ENCODE data around the gene COL18A1. TPM values are rescaled to one million over a fixed set of nuclear protein-coding genes. Genes with fewer than 3 reads are reported as not detected.
A peak's percentile ranks its signal among the peaks of the same experiment; 100 is the strongest.

The COL18A1 gene
- total and polyA plus RNA-seq, 9 of the 15 experiments (the other 6 are each of a cell fraction or from before 2014, with no cell fraction given), result 0.14 to 16.4 (median 2.0) TPM

DNA sequence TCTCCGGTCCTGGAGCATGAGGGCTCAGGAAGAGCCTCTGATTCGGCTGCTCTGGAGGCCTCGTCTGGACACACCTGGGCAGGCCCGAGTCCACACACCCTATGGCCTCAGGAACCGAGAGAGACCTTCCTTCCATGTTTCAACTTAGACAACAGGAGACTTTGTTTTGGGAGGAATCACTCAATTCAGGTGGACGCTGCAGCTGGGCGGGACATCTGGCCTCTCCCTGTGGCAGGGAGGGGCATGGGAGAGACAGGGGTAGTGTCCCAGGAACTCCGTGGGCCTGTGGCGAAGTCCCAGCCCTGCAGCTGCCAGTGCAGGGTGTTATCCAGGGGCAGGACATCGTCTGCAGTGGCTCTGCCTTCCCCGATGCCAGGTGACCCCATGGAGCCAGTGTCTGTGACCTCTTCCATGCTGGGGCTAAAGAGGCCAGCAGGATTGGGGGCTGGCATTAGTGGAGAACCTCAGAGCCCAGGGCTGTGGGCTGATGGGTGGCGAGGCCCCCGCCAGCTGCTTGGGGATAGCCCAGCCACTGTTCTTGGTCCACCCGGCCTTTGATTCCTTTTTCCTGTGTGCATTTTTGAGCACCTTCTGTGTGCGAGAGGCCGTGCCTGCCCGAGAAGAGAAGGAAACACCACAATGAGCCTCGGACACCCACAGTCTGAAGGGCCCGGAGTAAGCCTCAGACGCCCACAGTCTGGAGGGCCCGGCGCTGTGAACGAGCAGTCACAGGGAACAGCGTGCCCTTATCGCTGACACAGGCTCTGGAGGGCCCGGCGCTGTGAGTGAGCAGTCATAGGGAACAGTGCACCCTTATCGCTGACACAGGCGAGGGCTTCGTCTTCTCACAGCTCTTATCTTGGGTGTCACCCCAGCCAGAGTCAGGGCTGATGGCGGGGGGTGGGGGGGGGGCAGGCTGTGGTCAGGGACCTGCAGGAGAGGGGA, 6.2 kb downstream of the COL18A1 start (continued):
- no peak; the same call in 1 of the 2 replicates for TF ChIP-seq ZC3H4 (CRISPR knock-in tag; IDR thresholded peaks at IDR 0.05; ENCODE audit: borderline replicate concordance)
- peak in 1 of 2 experiments; percentile 87; a peak in 2 of 4 replicates for TF ChIP-seq HDAC1 (IDR thresholded peaks at IDR 0.05)
- peak; percentile 94 for TF ChIP-seq RUNX1 (IDR thresholded peaks at IDR 0.05; ENCODE audit: low read depth)
- TF ChIP-seq ZNF282 (CRISPR knock-in tag; IDR thresholded peaks at IDR 0.05), result no peak
- no peak for TF ChIP-seq PPARD (CRISPR knock-in tag; IDR thresholded peaks at IDR 0.05)
- TF ChIP-seq ZNF253 (CRISPR knock-in tag; conservative IDR thresholded peaks at IDR 0.05), result no peak
- TF ChIP-seq HNRNPL (IDR thresholded peaks at IDR 0.05; ENCODE audit: low read depth, low read length), result no peak
- TF ChIP-seq, protein P1, sequence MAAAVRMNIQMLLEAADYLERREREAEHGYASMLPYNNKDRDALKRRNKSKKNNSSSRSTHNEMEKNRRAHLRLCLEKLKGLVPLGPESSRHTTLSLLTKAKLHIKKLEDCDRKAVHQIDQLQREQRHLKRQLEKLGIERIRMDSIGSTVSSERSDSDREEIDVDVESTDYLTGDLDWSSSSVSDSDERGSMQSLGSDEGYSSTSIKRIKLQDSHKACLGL (CRISPR knock-in tag; IDR thresholded peaks at IDR 0.05; ENCODE audit: borderline replicate concordance, poor library complexity, severe bottlenecking), result no peak
- TF ChIP-seq ZNF121 (CRISPR knock-in tag; conservative IDR thresholded peaks at IDR 0.05), result no peak
- TF ChIP-seq HDAC2 (IDR thresholded peaks at IDR 0.05), result peak; percentile 73
- TF ChIP-seq ZNF699 (CRISPR knock-in tag; IDR thresholded peaks at IDR 0.05; ENCODE audit: insufficient replicate concordance), result no peak
- TF ChIP-seq, protein P2, sequence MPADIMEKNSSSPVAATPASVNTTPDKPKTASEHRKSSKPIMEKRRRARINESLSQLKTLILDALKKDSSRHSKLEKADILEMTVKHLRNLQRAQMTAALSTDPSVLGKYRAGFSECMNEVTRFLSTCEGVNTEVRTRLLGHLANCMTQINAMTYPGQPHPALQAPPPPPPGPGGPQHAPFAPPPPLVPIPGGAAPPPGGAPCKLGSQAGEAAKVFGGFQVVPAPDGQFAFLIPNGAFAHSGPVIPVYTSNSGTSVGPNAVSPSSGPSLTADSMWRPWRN (IDR thresholded peaks at IDR 0.05; ENCODE audit: low read depth), result peak; percentile 79
- no peak for TF ChIP-seq RBM17 (IDR thresholded peaks at IDR 0.05; ENCODE audit: borderline replicate concordance, low read depth, low read length)
- TF ChIP-seq SNRNP70 (optimal IDR thresholded peaks at IDR 0.05; ENCODE audit: low read depth, low read length), result no peak
- no peak for TF ChIP-seq ZFP36 (IDR thresholded peaks at IDR 0.05; ENCODE audit: low read depth, low read length, partially characterized antibody)
- TF ChIP-seq HMG20A (CRISPR knock-in tag; conservative IDR thresholded peaks at IDR 0.05), result no peak
- TF ChIP-seq, protein P3, sequence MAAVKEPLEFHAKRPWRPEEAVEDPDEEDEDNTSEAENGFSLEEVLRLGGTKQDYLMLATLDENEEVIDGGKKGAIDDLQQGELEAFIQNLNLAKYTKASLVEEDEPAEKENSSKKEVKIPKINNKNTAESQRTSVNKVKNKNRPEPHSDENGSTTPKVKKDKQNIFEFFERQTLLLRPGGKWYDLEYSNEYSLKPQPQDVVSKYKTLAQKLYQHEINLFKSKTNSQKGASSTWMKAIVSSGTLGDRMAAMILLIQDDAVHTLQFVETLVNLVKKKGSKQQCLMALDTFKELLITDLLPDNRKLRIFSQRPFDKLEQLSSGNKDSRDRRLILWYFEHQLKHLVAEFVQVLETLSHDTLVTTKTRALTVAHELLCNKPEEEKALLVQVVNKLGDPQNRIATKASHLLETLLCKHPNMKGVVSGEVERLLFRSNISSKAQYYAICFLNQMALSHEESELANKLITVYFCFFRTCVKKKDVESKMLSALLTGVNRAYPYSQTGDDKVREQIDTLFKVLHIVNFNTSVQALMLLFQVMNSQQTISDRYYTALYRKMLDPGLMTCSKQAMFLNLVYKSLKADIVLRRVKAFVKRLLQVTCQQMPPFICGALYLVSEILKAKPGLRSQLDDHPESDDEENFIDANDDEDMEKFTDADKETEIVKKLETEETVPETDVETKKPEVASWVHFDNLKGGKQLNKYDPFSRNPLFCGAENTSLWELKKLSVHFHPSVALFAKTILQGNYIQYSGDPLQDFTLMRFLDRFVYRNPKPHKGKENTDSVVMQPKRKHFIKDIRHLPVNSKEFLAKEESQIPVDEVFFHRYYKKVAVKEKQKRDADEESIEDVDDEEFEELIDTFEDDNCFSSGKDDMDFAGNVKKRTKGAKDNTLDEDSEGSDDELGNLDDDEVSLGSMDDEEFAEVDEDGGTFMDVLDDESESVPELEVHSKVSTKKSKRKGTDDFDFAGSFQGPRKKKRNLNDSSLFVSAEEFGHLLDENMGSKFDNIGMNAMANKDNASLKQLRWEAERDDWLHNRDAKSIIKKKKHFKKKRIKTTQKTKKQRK (IDR thresholded peaks at IDR 0.05; ENCODE audit: borderline replicate concordance, low read depth, low read length), result no peak
- TF ChIP-seq SAFB (IDR thresholded peaks at IDR 0.05; ENCODE audit: borderline replicate concordance, low read depth, low read length), result no peak
- TF ChIP-seq ZNF584 (CRISPR knock-in tag; IDR thresholded peaks at IDR 0.05; ENCODE audit: low read depth), result peak; percentile 95
- TF ChIP-seq, protein P4, sequence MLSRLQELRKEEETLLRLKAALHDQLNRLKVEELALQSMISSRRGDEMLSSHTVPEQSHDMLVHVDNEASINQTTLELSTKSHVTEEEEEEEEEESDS (CRISPR knock-in tag; IDR thresholded peaks at IDR 0.05), result no peak
- no peak for TF ChIP-seq POLR2A (conservative IDR thresholded peaks at IDR 0.05)
- TF ChIP-seq CTBP1 (IDR thresholded peaks at IDR 0.05; ENCODE audit: borderline replicate concordance), result peak; percentile 74; the same call in 1 of the 2 replicates
- no peak for TF ChIP-seq EP400 (IDR thresholded peaks at IDR 0.05)
- no peak for TF ChIP-seq ZNF143 (CRISPR knock-in tag; IDR thresholded peaks at IDR 0.05)
- peak; percentile 98 for TF ChIP-seq BCOR (IDR thresholded peaks at IDR 0.05)
- TF ChIP-seq NELFE (IDR thresholded peaks at IDR 0.05; ENCODE audit: insufficient read depth, insufficient read length), result no peak
